Ectodermal cell (in vitro differentiated cells): ENCODE measurements around the gene BTBD18.

Source experiments
- H3K27ac ChIP-seq: 2 replicates; pipeline ENCODE4 v1.7.0; 2013; ENCODE audit warnings: mild to moderate bottlenecking, low read depth, low read length; ENCODE audit not compliant: insufficient read depth, poor library complexity, severe bottlenecking
- H3K27me3 ChIP-seq: 2 replicates; pipeline ENCODE4 v1.7.0; 2013; ENCODE audit warnings: mild to moderate bottlenecking, low read length; ENCODE audit not compliant: insufficient read depth, control insufficient read depth, poor library complexity, severe bottlenecking
- H3K36me3 ChIP-seq: one replicate; pipeline ENCODE4 v1.7.0; 2013; ENCODE audit warnings: low read length; ENCODE audit not compliant: control insufficient read depth, insufficient read depth
- H3K4me1 ChIP-seq: one replicate; pipeline ENCODE4 v1.7.0; 2013; ENCODE audit warnings: low read length; ENCODE audit not compliant: control insufficient read depth, insufficient read depth
- H3K4me3 ChIP-seq: 2 replicates; pipeline ENCODE4 v1.7.0; 2013; ENCODE audit warnings: low read depth, low read length, control low read depth; ENCODE audit not compliant: insufficient read depth
- H3K9me3 ChIP-seq: 2 replicates; pipeline ENCODE4 v1.7.0; 2013; ENCODE audit warnings: mild to moderate bottlenecking, low read length, moderate library complexity; ENCODE audit not compliant: control insufficient read depth
- WGBS, 2 experiments: methylation state at CpG; one replicate each; pipeline ENCODE4 v1.1.7; 2013; ENCODE audit warnings: missing lambda C conversion rate in 2 of 2; 5-methylcytosine and 5-hydroxymethylcytosine counted together

Gene BTBD18

GRCh38 chr11:57787920-57788702, 36.5 kb upstream of the BTBD18 start:
- WGBS, 2 experiments, result 60 to 69% methylated on average over 6 of the region's 6 CpGs
- H3K27ac ChIP-seq, result peak overlapping the region; percentile 64
- H3K36me3 ChIP-seq, result peaks cover 4% of the 10 kb centered on the region
- peaks cover 27% of the 10 kb centered on the region for H3K4me1 ChIP-seq
- H3K9me3 ChIP-seq, result no peaks in the 10 kb centered on the region
- no peak overlapping the region for H3K4me3 ChIP-seq
- no peaks in the 10 kb centered on the region for H3K27me3 ChIP-seq

- 94 to 100% methylated on average over 3 to 4 of the region's 4 CpGs for WGBS, 2 experiments
- Histone ChIP-seq H3K27me3 (no peaks in the 10 kb centered on the region), H3K9me3 (no peaks in the 10 kb centered on the region), H3K4me1 (peaks cover 27% of the 10 kb centered on the region), H3K4me3 (no peak overlapping the region), H3K36me3 (peaks cover 4% of the 10 kb centered on the region), H3K27ac (no peak overlapping the region)
Measured at GRCh38 chr11:57787006-57787604, 35.5 kb upstream of the BTBD18 start.

- Histone ChIP-seq H3K4me1 (peaks cover 32% of the 10 kb centered on the region), H3K36me3 (no peaks in the 10 kb centered on the region)
- WGBS, 2 experiments, result 94 to 98% methylated on average over 3 to 4 of the region's 4 CpGs
Measured at GRCh38 chr11:57786436-57786835, 34.8 kb upstream of the BTBD18 start.

GRCh38 chr11:57785072-57785471, 33.5 kb upstream of the BTBD18 start:
- WGBS, 2 experiments, result 98 to 99% methylated on average over 2 of the region's 2 CpGs
- Histone ChIP-seq H3K27me3 (no peaks in the 10 kb centered on the region), H3K4me1 (peaks cover 34% of the 10 kb centered on the region), H3K36me3 (no peaks in the 10 kb centered on the region), H3K4me3 (no peak overlapping the region), H3K9me3 (no peaks in the 10 kb centered on the region), H3K27ac (no peak overlapping the region)

More at GRCh38 chr11:57786436-57786835, 34.8 kb upstream of the BTBD18 start:
- Histone ChIP-seq H3K9me3 (no peaks in the 10 kb centered on the region), H3K27me3 (no peaks in the 10 kb centered on the region), H3K27ac (no peak overlapping the region), H3K4me3 (no peak overlapping the region)

GRCh38 chr11:57781529-57781943, 29.9 kb upstream of the BTBD18 start:
- H3K9me3 ChIP-seq, result no peaks in the 10 kb centered on the region
- peak overlapping the region; percentile 2 for H3K27ac ChIP-seq
- no peak overlapping the region for H3K4me3 ChIP-seq
- 58 to 63% methylated on average over 3 of the region's 3 CpGs for WGBS, 2 experiments
- H3K36me3 ChIP-seq, result no peaks in the 10 kb centered on the region
- no peaks in the 10 kb centered on the region for H3K27me3 ChIP-seq
- H3K4me1 ChIP-seq, result peaks cover 42% of the 10 kb centered on the region

GRCh38 chr11:57779276-57779675, 27.7 kb upstream of the BTBD18 start:
- H3K9me3 ChIP-seq, result no peaks in the 10 kb centered on the region
- peak overlapping the region; percentile 99 for H3K27ac ChIP-seq
- H3K36me3 ChIP-seq, result no peaks in the 10 kb centered on the region
- no peaks in the 10 kb centered on the region for H3K27me3 ChIP-seq
- WGBS, 2 experiments, result 53 to 63% methylated on average over 1 of the region's 1 CpG
- peaks cover 57% of the 10 kb centered on the region for H3K4me1 ChIP-seq
- no peak overlapping the region for H3K4me3 ChIP-seq

GRCh38 chr11:57778318-57779037, 26.9 kb upstream of the BTBD18 start:
- no peaks in the 10 kb centered on the region for H3K9me3 ChIP-seq
- H3K4me1 ChIP-seq, result peaks cover 57% of the 10 kb centered on the region
- no peak overlapping the region for H3K4me3 ChIP-seq
- peak overlapping the region; percentile 99 for H3K27ac ChIP-seq
- 6 to 7% methylated on average over 6 of the region's 6 CpGs for WGBS, 2 experiments
- no peaks in the 10 kb centered on the region for H3K36me3 ChIP-seq
- H3K27me3 ChIP-seq, result no peaks in the 10 kb centered on the region

GRCh38 chr11:57777969-57778317, 26.3 kb upstream of the BTBD18 start:
- peaks cover 57% of the 10 kb centered on the region for H3K4me1 ChIP-seq
- WGBS, 2 experiments, result 12% methylated on average over 3 of the region's 3 CpGs

GRCh38 chr11:57776577-57777210, 25.1 kb upstream of the BTBD18 start:
- Histone ChIP-seq H3K36me3 (no peaks in the 10 kb centered on the region), H3K27me3 (no peaks in the 10 kb centered on the region), H3K27ac (peak overlapping the region; percentile 99), H3K4me1 (peaks cover 55% of the 10 kb centered on the region), H3K4me3 (no peak overlapping the region), H3K9me3 (no peaks in the 10 kb centered on the region)
- WGBS, 2 experiments, result 59% methylated on average over 2 of the region's 2 CpGs; no CpG with 5 or more reads in 1 of the 2 experiments

More at GRCh38 chr11:57777969-57778317, 26.3 kb upstream of the BTBD18 start:
- no peaks in the 10 kb centered on the region for H3K9me3 ChIP-seq
- peak overlapping the region; percentile 99 for H3K27ac ChIP-seq
- H3K36me3 ChIP-seq, result no peaks in the 10 kb centered on the region
- no peak overlapping the region for H3K4me3 ChIP-seq
- no peaks in the 10 kb centered on the region for H3K27me3 ChIP-seq
